HL-60 (cell line): Measurements from ENCODE around the gene RABGAP1L.
"Not testable (repeated sequence)": the region's sequence is repeated elsewhere in the genome, so short reads cannot be mapped to it uniquely, and the experiment has no call there.

ENCODE experiments used
- DNase-seq, 2 experiments: peaks; one replicate each; pipeline ENCODE4 v3.0.0-alpha.2; 2010 to 2020; ENCODE audit warnings: low read depth in 1 of 2, low spot score in 1 of 2
- H3K27ac ChIP-seq: fragments of 250-450 bp; sonication (Bioruptor Pico); replicated peaks from 2 replicates; pipeline ENCODE4 v1.5.1; 2020; ENCODE audit warnings: mild to moderate bottlenecking, moderate library complexity
- H3K27me3 ChIP-seq: fragments of 250-450 bp; sonication (Bioruptor Pico); 2 replicates; pipeline ENCODE4 v1.5.1; 2021; ENCODE audit warnings: mild to moderate bottlenecking, moderate library complexity; ENCODE audit not compliant: insufficient read depth, poor library complexity, severe bottlenecking
- H3K4me3 ChIP-seq: replicated peaks from 2 replicates; pipeline ENCODE4 v1.5.1; 2011; ENCODE audit warnings: mild to moderate bottlenecking, control low read depth, low read length; ENCODE audit not compliant: insufficient read depth
- CTCF ChIP-seq: IDR thresholded peaks from one replicate; pipeline ENCODE4 v1.5.1; 2011; ENCODE audit warnings: low read length, control low read depth, inconsistent platforms; ENCODE audit not compliant: insufficient read depth
- GABPA ChIP-seq: IDR thresholded peaks from 2 replicates; pipeline ENCODE4 v1.6.1; 2012; ENCODE audit warnings: low read depth
- POLR2AphosphoS5 ChIP-seq: IDR thresholded peaks from 2 replicates; pipeline ENCODE4 v1.6.1; 2012; ENCODE audit warnings: low read depth
- REST ChIP-seq: IDR thresholded peaks from 2 replicates; pipeline ENCODE4 v1.6.1; 2012; ENCODE audit warnings: low read depth; ENCODE audit not compliant: insufficient replicate concordance
- SPI1 ChIP-seq: IDR thresholded peaks from 2 replicates; pipeline ENCODE4 v1.6.1; 2012; ENCODE audit warnings: low read depth, mild to moderate bottlenecking, borderline replicate concordance

The RABGAP1L gene

GRCh38 chr1:174491606-174492005 is 332.3 kb downstream of the RABGAP1L start:
- DNase-seq: no peak
- no peak overlapping the region for H3K4me3 ChIP-seq
- no peak overlapping the region for H3K27ac ChIP-seq
- H3K27me3 ChIP-seq: no peaks in the 10 kb centered on the region
- TF ChIP-seq POLR2AphosphoS5 (no peak), CTCF (no peak), REST (no peak), SPI1 (no peak), GABPA (no peak)

- TF ChIP-seq SPI1 (no peak), POLR2AphosphoS5 (no peak), GABPA (no peak), CTCF (no peak), REST (no peak)
- no peak overlapping the region for H3K4me3 ChIP-seq
- DNase-seq: no peak
- H3K27ac ChIP-seq: no peak overlapping the region
- no peaks in the 10 kb centered on the region for H3K27me3 ChIP-seq
These were observed 338.2 kb downstream of the RABGAP1L start for GRCh38 chr1:174497478-174497877.

- H3K27me3 ChIP-seq, DNase-seq, H3K27ac ChIP-seq, H3K4me3 ChIP-seq: not testable (repeated sequence)
These were observed 357.4 kb downstream of the RABGAP1L start for GRCh38 chr1:174516755-174517154.

DNA sequence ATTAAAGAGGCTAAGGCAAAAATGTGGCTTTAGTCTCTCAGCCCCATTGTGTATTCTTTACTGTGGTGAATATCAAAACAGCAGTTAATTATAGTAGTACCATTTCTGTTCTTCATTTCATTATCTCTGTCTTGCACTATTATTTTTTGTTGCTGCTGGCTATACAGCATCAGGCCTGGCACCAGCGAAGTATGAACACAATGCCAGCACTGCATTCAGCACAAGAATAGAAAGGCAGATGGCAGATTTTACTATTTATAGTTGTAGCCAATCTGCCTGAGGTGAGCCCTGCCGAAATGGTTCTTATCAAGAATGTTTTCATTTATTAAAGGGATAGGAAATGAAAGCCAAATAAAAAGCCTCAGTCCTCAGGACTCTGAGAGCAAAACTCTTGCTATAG is 360.5 kb downstream of the RABGAP1L start:
- no peak overlapping the region for H3K4me3 ChIP-seq
- no peaks in the 10 kb centered on the region for H3K27me3 ChIP-seq
- no peak overlapping the region for H3K27ac ChIP-seq
- TF ChIP-seq SPI1 (no peak), GABPA (no peak)
- DNase-seq: no peak

- no peak for TF ChIP-seq POLR2AphosphoS5
- TF ChIP-seq GABPA: no peak
- no peak for TF ChIP-seq CTCF
- no peak for TF ChIP-seq REST
- TF ChIP-seq SPI1: no peak
- Histone ChIP-seq H3K27ac (no peak overlapping the region), H3K4me3 (no peak overlapping the region)
These were observed 372.4 kb downstream of the RABGAP1L start for GRCh38 chr1:174531751-174532150.

More at GRCh38 chr1:174531751-174532150, 372.4 kb downstream of the RABGAP1L start:
- no peaks in the 10 kb centered on the region for H3K27me3 ChIP-seq
- no peak for DNase-seq
